ENCODE data around the gene SLC29A4. TPM values are rescaled to one million over a fixed set of nuclear protein-coding genes. Genes with fewer than 3 reads are reported as not detected.
"Not testable (repeated sequence)": the region's sequence is repeated elsewhere in the genome, so short reads cannot be mapped to it uniquely, and the experiment has no call there.

The SLC29A4 gene
- total and polyA plus RNA-seq, 2 of the 13 experiments (the other 11 are each of a cell fraction or from before 2014, with no cell fraction given): 29.7 to 31.7 TPM

GRCh38 chr7:5255832-5256231 lies 26.9 kb upstream of the SLC29A4 start (continued):
- TF ChIP-seq TFAP4 (IDR thresholded peaks at IDR 0.05; ENCODE audit: borderline replicate concordance, low read depth): no peak
- TF ChIP-seq GZF1 (CRISPR knock-in tag; IDR thresholded peaks at IDR 0.05): no peak
- no peak for TF ChIP-seq ZBTB46 (CRISPR knock-in tag; IDR thresholded peaks at IDR 0.05; ENCODE audit: borderline replicate concordance)

- ATAC-seq: peak; percentile 57
Measured at GRCh38 chr7:5260530-5261068, 22.1 kb upstream of the SLC29A4 start.

More at GRCh38 chr7:5260530-5261068, 22.1 kb upstream of the SLC29A4 start:
- CTCF ChIA-PET (ENCODE audit: low intra/inter-chr PET ratio, low total read pairs); H3K9ac ChIP-seq (ENCODE audit: insufficient read depth, low read depth, low read length); H3K4me3 ChIP-seq (replicated peaks in 1 of 3; ENCODE audit: insufficient read depth in 1 of 3, low read depth in 2 of 3, low read length in 3 of 3); H2AFZ ChIP-seq (ENCODE audit: low read length); DNase-seq (ENCODE audit: low spot score); intact Hi-C loops (cut with micrococcal nuclease; ENCODE audit: unreplicated experiment); H3K9me3 ChIP-seq (ENCODE audit: low read length); H3K79me2 ChIP-seq (ENCODE audit: insufficient read depth, low read length); FAIRE-seq; BruUV-seq (replicated peaks); H3K36me3 ChIP-seq (replicated peaks in 1 of 2; ENCODE audit: control insufficient read depth in 1 of 2, insufficient read depth in 2 of 2, low read length in 2 of 2); H4K20me1 ChIP-seq (ENCODE audit: insufficient read depth, low read length); H3K27ac ChIP-seq (ENCODE audit: extremely low read length, insufficient read depth, low read length); in situ Hi-C loops (cut with HindIII; ENCODE audit: extremely low pct_ligation_motif_present, low pct_unique_long_range_greater_than_20kb); TF ChIP-seq FOXP1, SOX6 (IDR thresholded peaks at IDR 0.05): not testable (repeated sequence)
- WGBS (ENCODE audit: low lambda C conversion rate): 0% methylated on average over 7 of the region's 15 CpGs
- H3K27me3 ChIP-seq (ENCODE audit: control insufficient read depth in 1 of 2, insufficient read depth in 2 of 2, low read length in 2 of 2): peaks cover 0 to 14% of the 10 kb centered on the region in 2 experiments; a peak in 2 of 5 replicates
- POLR2A ChIA-PET: interaction anchor here (0.9 kb wide), 1 partner anchor 20 kb away, joined by 3 read pairs; no protein-coding TSS in a partner anchor
- H3K4me1 ChIP-seq (ENCODE audit: insufficient read depth, low read length): peaks cover 29% of the 10 kb centered on the region
- TF ChIP-seq FOXP4 (CRISPR knock-in tag; IDR thresholded peaks at IDR 0.05): peak; percentile 42; the same call in 1 of the 2 replicates
- peak; percentile 21; the same call in 1 of the 2 replicates for TF ChIP-seq SOX5 (CRISPR knock-in tag; IDR thresholded peaks at IDR 0.05; ENCODE audit: borderline replicate concordance)
- 0 out of 2 replicates have a peak, but pooled peaks have one; percentile 10 for TF ChIP-seq CEBPB (IDR thresholded peaks at IDR 0.05; ENCODE audit: borderline replicate concordance, low read depth, low read length)
- TF ChIP-seq GATAD2A (CRISPR knock-in tag; IDR thresholded peaks at IDR 0.05): peak; percentile 42; the same call in 1 of the 2 replicates
- peak; percentile 72 for TF ChIP-seq FOXP1 (CRISPR knock-in tag; IDR thresholded peaks at IDR 0.05)
- TF ChIP-seq HIVEP1 (CRISPR knock-in tag; IDR thresholded peaks at IDR 0.05): 0 out of 2 replicates have a peak, but pooled peaks have one; percentile 42
- peak; percentile 15; the same call in 1 of the 2 replicates for TF ChIP-seq HDAC2 (CRISPR knock-in tag; IDR thresholded peaks at IDR 0.05)
- peak; percentile 21; the same call in 1 of the 2 replicates for TF ChIP-seq RARA (CRISPR knock-in tag; IDR thresholded peaks at IDR 0.05)
- peak; percentile 36 for TF ChIP-seq SOX6 (CRISPR knock-in tag; IDR thresholded peaks at IDR 0.05)
- TF ChIP-seq ZNF770 (CRISPR knock-in tag; IDR thresholded peaks at IDR 0.05): peak; percentile 65
- peak; percentile 36; the same call in 1 of the 2 replicates for TF ChIP-seq SALL1 (CRISPR knock-in tag; IDR thresholded peaks at IDR 0.05)
- peak; percentile 99 for TF ChIP-seq ZNF441 (CRISPR knock-in tag; IDR thresholded peaks at IDR 0.05; ENCODE audit: borderline replicate concordance)
- TF ChIP-seq CEBPG (CRISPR knock-in tag; IDR thresholded peaks at IDR 0.05): 0 out of 2 replicates have a peak, but pooled peaks have one; percentile 7
- 0 out of 2 replicates have a peak overlapping the region, but pooled peaks have one; percentile 19 for H3K4me2 ChIP-seq (ENCODE audit: low read depth, low read length)
